HEK293 (cell line): ENCODE data around the gene NLGN4X.

Experiments
- CTCF ChIA-PET: fragments of 350-600 bp; formaldehyde crosslinking; extraction: SDS; loops from one replicate; lab custom pipeline; 2021; ENCODE audit warnings: antibody characterized with exemption; lab: Yijun Ruan, JAX
- POLR2A ChIA-PET: fragments of 300-600 bp; formaldehyde crosslinking; extraction: SDS; loops from one replicate; lab custom pipeline; 2020; ENCODE audit warnings: antibody characterized with exemption, inconsistent platforms; lab: Yijun Ruan, JAX
- H3K27ac ChIP-seq: fragments of 200-500 bp; sonication (Bioruptor generic); 2 replicates; pipeline ENCODE4 v1.5.1; 2014; ENCODE audit warnings: low read depth, low read length, control low read depth, inconsistent platforms; ENCODE audit errors: extremely low read depth
- H3K36me3 ChIP-seq, 2 experiments: fragments of 200-500 bp in 1 of 2; sonication (Bioruptor generic) in 1 of 2; 1 replicate in 1 of 2; 2 replicates in 1 of 2; pipeline ENCODE4 v1.5.1; 2014 to 2017; ENCODE audit warnings: inconsistent platforms in 2 of 2, low read length in 2 of 2; ENCODE audit not compliant: control insufficient read depth in 2 of 2, insufficient read depth in 1 of 2
- H3K4me1 ChIP-seq: fragments of 200-500 bp; sonication (Bioruptor generic); 2 replicates; pipeline ENCODE4 v1.5.1; 2014; ENCODE audit warnings: mild to moderate bottlenecking, low read length, inconsistent platforms; ENCODE audit not compliant: control insufficient read depth, insufficient read depth
- H3K4me3 ChIP-seq: 2 replicates; pipeline ENCODE4 v1.5.1; 2011; ENCODE audit warnings: low read depth, mild to moderate bottlenecking, control low read depth, low read length, moderate library complexity
- H3K9me3 ChIP-seq: fragments of 200-500 bp; sonication (Bioruptor generic); 2 replicates; pipeline ENCODE4 v1.5.1; 2014; ENCODE audit warnings: low read depth, low read length, inconsistent platforms; ENCODE audit not compliant: control insufficient read depth, insufficient read depth
- GLIS2 ChIP-seq: fragments of 450-650 bp; formaldehyde crosslinking; IDR thresholded peaks from 2 replicates; pipeline ENCODE4 v1.5.1; 2016; ENCODE audit warnings: missing biosample characterization, missing genetic modification characterization
- KLF9 ChIP-seq: fragments of 450-650 bp; formaldehyde crosslinking; IDR thresholded peaks from 2 replicates; pipeline ENCODE4 v1.5.1; 2016; ENCODE audit warnings: missing biosample characterization, missing genetic modification characterization, low read depth
- YY2 ChIP-seq: fragments of 450-650 bp; formaldehyde crosslinking; IDR thresholded peaks from 2 replicates; pipeline ENCODE4 v1.5.1; 2016; ENCODE audit warnings: missing biosample characterization, missing genetic modification characterization
- ZBTB48 ChIP-seq: fragments of 450-650 bp; formaldehyde crosslinking; IDR thresholded peaks from 2 replicates; pipeline ENCODE4 v1.5.1; 2016; ENCODE audit warnings: missing biosample characterization, missing genetic modification characterization
- ZBTB8A ChIP-seq: fragments of 450-650 bp; formaldehyde crosslinking; IDR thresholded peaks from 2 replicates; pipeline ENCODE4 v1.5.1; 2016; ENCODE audit warnings: missing biosample characterization, missing genetic modification characterization
- ZNF302 ChIP-seq: fragments of 450-650 bp; formaldehyde crosslinking; IDR thresholded peaks from 2 replicates; pipeline ENCODE4 v1.5.1; 2016; ENCODE audit warnings: missing biosample characterization, missing genetic modification characterization, low read depth
- ZNF366 ChIP-seq: fragments of 450-650 bp; formaldehyde crosslinking; conservative IDR thresholded peaks from 2 replicates; pipeline ENCODE4 v1.5.1; 2016; ENCODE audit warnings: missing biosample characterization, missing genetic modification characterization
- ZNF48 ChIP-seq: fragments of 450-650 bp; formaldehyde crosslinking; IDR thresholded peaks from 2 replicates; pipeline ENCODE4 v1.5.1; 2016; ENCODE audit warnings: missing biosample characterization, missing genetic modification characterization
- ZNF510 ChIP-seq: fragments of 450-650 bp; formaldehyde crosslinking; IDR thresholded peaks from 2 replicates; pipeline ENCODE4 v1.5.1; 2018; ENCODE audit warnings: mild to moderate bottlenecking, missing genetic modification characterization, missing biosample characterization; ENCODE audit not compliant: insufficient replicate concordance
- ZNF548 ChIP-seq: fragments of 450-650 bp; formaldehyde crosslinking; IDR thresholded peaks from 2 replicates; pipeline ENCODE4 v1.5.1; 2016; ENCODE audit warnings: missing biosample characterization, missing genetic modification characterization
- ZNF555 ChIP-seq: fragments of 450-650 bp; formaldehyde crosslinking; conservative IDR thresholded peaks from 2 replicates; pipeline ENCODE4 v1.5.1; 2017; ENCODE audit warnings: missing biosample characterization, mild to moderate bottlenecking, missing genetic modification characterization, inconsistent platforms
- ZNF558 ChIP-seq: fragments of 450-650 bp; formaldehyde crosslinking; IDR thresholded peaks from 2 replicates; pipeline ENCODE4 v1.5.1; 2016; ENCODE audit warnings: missing biosample characterization, missing genetic modification characterization
- ZNF600 ChIP-seq: fragments of 450-650 bp; formaldehyde crosslinking; IDR thresholded peaks from 2 replicates; pipeline ENCODE4 v1.5.1; 2016; ENCODE audit warnings: missing biosample characterization, missing genetic modification characterization
- ZNF677 ChIP-seq: fragments of 450-650 bp; IDR thresholded peaks from 2 replicates; pipeline ENCODE4 v1.5.0; 2018; ENCODE audit warnings: missing biosample characterization, mild to moderate bottlenecking, missing genetic modification characterization, moderate library complexity
- ZSCAN23 ChIP-seq: fragments of 450-650 bp; formaldehyde crosslinking; IDR thresholded peaks from 2 replicates; pipeline ENCODE4 v1.5.1; 2016; ENCODE audit warnings: missing biosample characterization, missing genetic modification characterization
- ZSCAN30 ChIP-seq: fragments of 450-650 bp; IDR thresholded peaks from 2 replicates; pipeline ENCODE4 v1.5.1; 2018; ENCODE audit warnings: missing biosample characterization, mild to moderate bottlenecking, missing genetic modification characterization, moderate library complexity
- TF ChIP-seq, protein P1 (sequence below): fragments of 450-650 bp; formaldehyde crosslinking; IDR thresholded peaks from 2 replicates; pipeline ENCODE4 v1.5.1; 2016; ENCODE audit warnings: missing biosample characterization, missing genetic modification characterization
- TF ChIP-seq, protein P2 (sequence below): fragments of 450-650 bp; formaldehyde crosslinking; IDR thresholded peaks from 2 replicates; pipeline ENCODE4 v1.5.1; 2016; ENCODE audit warnings: missing biosample characterization, missing genetic modification characterization
- TF ChIP-seq, protein P3 (sequence below): fragments of 450-650 bp; formaldehyde crosslinking; conservative IDR thresholded peaks from 2 replicates; pipeline ENCODE4 v1.5.1; 2016; ENCODE audit warnings: low read depth, missing biosample characterization, missing genetic modification characterization
- TF ChIP-seq, protein P4 (sequence below): fragments of 450-650 bp; formaldehyde crosslinking; IDR thresholded peaks from 2 replicates; pipeline ENCODE4 v1.5.1; 2016; ENCODE audit warnings: missing biosample characterization, missing genetic modification characterization, low read depth
- TF ChIP-seq, protein P5 (sequence below): fragments of 450-650 bp; formaldehyde crosslinking; IDR thresholded peaks from 2 replicates; pipeline ENCODE4 v1.5.1; 2017; ENCODE audit warnings: missing biosample characterization, missing genetic modification characterization

NLGN4X gene

DNA sequence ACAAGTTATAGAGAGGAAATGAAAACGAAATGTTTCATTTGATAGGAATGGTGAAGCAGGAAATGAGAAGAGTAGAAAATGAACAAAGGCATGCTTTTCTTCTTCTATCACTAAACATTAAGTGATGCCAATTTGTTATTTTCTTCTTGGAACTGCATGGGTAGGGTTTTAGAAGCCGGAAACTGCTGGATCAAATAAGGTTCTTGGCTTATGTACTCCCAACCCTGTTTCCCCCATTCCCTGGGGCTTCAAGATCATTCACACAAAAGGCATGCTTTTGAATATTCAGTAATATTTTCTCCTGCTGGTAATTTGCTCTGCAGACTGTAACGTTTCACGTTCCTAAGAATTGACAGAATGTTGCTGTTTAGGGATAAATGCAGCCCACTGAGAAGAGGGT lies 224.1 kb downstream of the NLGN4X start (continued):
- TF ChIP-seq ZNF302 (tag by site-specific recombination) (no peak), ZNF48 (tag by site-specific recombination) (no peak), ZNF366 (tag by site-specific recombination) (no peak), ZNF510 (tag by site-specific recombination) (no peak)

DNA sequence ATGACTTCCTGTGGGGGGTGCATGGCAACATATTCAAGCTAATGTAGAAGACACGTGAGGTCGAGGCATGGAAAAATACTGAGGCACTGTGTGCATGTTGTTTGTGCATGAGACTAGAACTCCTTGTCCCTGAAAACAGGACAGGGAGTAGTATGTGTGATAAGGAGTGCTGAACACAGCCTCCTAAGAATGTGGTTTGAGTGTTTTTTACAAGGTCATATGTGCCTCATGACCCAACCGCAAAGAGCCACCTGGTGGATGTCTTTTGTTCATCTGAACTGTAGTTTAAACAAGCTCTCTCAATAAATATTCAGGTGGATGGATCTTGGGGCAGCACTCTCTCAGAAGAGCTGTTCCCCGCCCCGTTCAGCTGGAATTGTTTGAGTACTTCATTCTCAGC lies 226.6 kb downstream of the NLGN4X start:
- Histone ChIP-seq H3K27ac (no peak overlapping the region), H3K9me3 (no peaks in the 10 kb centered on the region), H3K36me3 (no peaks in the 10 kb centered on the region), H3K4me1 (no peaks in the 10 kb centered on the region), H3K4me3 (no peak overlapping the region)
- TF ChIP-seq KLF9 (tag by site-specific recombination) (no peak), ZSCAN30 (tag by site-specific recombination) (no peak), ZNF558 (tag by site-specific recombination) (no peak), ZNF302 (tag by site-specific recombination) (no peak)
- TF ChIP-seq, protein P1, sequence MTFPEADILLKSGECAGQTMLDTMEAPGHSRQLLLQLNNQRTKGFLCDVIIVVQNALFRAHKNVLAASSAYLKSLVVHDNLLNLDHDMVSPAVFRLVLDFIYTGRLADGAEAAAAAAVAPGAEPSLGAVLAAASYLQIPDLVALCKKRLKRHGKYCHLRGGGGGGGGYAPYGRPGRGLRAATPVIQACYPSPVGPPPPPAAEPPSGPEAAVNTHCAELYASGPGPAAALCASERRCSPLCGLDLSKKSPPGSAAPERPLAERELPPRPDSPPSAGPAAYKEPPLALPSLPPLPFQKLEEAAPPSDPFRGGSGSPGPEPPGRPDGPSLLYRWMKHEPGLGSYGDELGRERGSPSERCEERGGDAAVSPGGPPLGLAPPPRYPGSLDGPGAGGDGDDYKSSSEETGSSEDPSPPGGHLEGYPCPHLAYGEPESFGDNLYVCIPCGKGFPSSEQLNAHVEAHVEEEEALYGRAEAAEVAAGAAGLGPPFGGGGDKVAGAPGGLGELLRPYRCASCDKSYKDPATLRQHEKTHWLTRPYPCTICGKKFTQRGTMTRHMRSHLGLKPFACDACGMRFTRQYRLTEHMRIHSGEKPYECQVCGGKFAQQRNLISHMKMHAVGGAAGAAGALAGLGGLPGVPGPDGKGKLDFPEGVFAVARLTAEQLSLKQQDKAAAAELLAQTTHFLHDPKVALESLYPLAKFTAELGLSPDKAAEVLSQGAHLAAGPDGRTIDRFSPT: no peak
- TF ChIP-seq, protein P2, sequence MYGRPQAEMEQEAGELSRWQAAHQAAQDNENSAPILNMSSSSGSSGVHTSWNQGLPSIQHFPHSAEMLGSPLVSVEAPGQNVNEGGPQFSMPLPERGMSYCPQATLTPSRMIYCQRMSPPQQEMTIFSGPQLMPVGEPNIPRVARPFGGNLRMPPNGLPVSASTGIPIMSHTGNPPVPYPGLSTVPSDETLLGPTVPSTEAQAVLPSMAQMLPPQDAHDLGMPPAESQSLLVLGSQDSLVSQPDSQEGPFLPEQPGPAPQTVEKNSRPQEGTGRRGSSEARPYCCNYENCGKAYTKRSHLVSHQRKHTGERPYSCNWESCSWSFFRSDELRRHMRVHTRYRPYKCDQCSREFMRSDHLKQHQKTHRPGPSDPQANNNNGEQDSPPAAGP (tag by site-specific recombination): no peak
- POLR2A ChIA-PET: no interaction called here
- CTCF ChIA-PET: no interaction called here

DNA sequence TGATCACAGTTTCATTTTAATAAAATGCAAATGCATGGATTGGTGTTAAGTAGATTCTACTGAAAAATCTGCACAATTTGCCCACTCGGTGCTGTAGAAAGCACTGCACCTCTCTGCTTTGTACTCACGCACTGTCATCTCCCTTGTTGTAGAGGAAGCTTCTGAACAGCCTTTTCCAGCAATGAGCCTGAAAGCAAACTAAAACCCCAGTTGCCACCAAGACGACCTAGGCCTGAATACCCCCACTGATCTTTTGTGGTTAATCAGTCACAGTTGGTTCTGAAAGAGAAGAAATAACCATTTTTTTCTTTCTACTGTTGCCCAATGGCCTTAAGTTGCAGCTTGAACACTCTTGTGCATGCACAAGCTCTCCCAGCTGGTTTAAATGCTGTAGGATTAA lies 229.8 kb downstream of the NLGN4X start:
- Histone ChIP-seq H3K36me3 (no peaks in the 10 kb centered on the region), H3K4me3 (no peak overlapping the region), H3K9me3 (no peaks in the 10 kb centered on the region), H3K27ac (no peak overlapping the region), H3K4me1 (no peaks in the 10 kb centered on the region)
- ChIA-PET CTCF (no interaction called here), POLR2A (no interaction called here)
- TF ChIP-seq ZNF677 (no peak), ZNF600 (tag by site-specific recombination) (no peak)

DNA sequence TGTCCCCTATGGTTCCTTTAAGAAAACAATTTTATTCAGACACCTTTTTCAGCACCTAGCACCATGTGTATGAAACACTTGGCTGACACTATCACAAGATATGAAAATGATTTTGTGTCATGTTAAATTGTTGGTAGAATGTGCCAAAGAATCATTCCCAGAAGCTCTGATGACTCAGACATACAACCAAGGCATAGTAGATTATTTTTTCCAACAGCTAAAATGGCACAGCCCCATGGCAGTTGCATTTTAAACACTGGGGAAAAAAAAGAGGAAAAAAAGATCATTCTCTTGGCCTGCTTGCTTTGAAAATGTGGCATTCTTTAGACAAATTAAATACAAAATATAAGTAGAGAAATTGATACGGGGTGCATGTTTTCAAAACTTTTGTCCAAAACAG lies 230.2 kb downstream of the NLGN4X start:
- ChIA-PET POLR2A (no interaction called here), CTCF (no interaction called here)
- H3K4me1 ChIP-seq: no peaks in the 10 kb centered on the region
- no peaks in the 10 kb centered on the region for H3K36me3 ChIP-seq
- H3K27ac ChIP-seq: no peak overlapping the region
- no peaks in the 10 kb centered on the region for H3K9me3 ChIP-seq
- no peak overlapping the region for H3K4me3 ChIP-seq
- TF ChIP-seq YY2 (tag by site-specific recombination): no peak
- TF ChIP-seq ZNF555 (tag by site-specific recombination): no peak
- TF ChIP-seq ZBTB8A: no peak
- TF ChIP-seq GLIS2 (tag by site-specific recombination): no peak
- no peak for TF ChIP-seq ZBTB48
- TF ChIP-seq, protein P3, sequence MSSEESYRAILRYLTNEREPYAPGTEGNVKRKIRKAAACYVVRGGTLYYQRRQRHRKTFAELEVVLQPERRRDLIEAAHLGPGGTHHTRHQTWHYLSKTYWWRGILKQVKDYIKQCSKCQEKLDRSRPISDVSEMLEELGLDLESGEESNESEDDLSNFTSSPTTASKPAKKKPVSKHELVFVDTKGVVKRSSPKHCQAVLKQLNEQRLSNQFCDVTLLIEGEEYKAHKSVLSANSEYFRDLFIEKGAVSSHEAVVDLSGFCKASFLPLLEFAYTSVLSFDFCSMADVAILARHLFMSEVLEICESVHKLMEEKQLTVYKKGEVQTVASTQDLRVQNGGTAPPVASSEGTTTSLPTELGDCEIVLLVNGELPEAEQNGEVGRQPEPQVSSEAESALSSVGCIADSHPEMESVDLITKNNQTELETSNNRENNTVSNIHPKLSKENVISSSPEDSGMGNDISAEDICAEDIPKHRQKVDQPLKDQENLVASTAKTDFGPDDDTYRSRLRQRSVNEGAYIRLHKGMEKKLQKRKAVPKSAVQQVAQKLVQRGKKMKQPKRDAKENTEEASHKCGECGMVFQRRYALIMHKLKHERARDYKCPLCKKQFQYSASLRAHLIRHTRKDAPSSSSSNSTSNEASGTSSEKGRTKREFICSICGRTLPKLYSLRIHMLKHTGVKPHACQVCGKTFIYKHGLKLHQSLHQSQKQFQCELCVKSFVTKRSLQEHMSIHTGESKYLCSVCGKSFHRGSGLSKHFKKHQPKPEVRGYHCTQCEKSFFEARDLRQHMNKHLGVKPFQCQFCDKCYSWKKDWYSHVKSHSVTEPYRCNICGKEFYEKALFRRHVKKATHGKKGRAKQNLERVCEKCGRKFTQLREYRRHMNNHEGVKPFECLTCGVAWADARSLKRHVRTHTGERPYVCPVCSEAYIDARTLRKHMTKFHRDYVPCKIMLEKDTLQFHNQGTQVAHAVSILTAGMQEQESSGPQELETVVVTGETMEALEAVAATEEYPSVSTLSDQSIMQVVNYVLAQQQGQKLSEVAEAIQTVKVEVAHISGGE (tag by site-specific recombination): no peak
- TF ChIP-seq, protein P4, sequence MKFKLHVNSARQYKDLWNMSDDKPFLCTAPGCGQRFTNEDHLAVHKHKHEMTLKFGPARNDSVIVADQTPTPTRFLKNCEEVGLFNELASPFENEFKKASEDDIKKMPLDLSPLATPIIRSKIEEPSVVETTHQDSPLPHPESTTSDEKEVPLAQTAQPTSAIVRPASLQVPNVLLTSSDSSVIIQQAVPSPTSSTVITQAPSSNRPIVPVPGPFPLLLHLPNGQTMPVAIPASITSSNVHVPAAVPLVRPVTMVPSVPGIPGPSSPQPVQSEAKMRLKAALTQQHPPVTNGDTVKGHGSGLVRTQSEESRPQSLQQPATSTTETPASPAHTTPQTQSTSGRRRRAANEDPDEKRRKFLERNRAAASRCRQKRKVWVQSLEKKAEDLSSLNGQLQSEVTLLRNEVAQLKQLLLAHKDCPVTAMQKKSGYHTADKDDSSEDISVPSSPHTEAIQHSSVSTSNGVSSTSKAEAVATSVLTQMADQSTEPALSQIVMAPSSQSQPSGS (tag by site-specific recombination): no peak
- no peak for TF ChIP-seq ZSCAN23
- TF ChIP-seq ZNF600 (tag by site-specific recombination): no peak
- no peak for TF ChIP-seq ZNF548 (tag by site-specific recombination)
- TF ChIP-seq, protein P5, sequence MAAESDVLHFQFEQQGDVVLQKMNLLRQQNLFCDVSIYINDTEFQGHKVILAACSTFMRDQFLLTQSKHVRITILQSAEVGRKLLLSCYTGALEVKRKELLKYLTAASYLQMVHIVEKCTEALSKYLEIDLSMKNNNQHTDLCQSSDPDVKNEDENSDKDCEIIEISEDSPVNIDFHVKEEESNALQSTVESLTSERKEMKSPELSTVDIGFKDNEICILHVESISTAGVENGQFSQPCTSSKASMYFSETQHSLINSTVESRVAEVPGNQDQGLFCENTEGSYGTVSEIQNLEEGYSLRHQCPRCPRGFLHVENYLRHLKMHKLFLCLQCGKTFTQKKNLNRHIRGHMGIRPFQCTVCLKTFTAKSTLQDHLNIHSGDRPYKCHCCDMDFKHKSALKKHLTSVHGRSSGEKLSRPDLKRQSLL (tag by site-specific recombination): no peak
